Measurements from ENCODE around the gene LRRC8C. TPM values are rescaled to one million over a fixed set of nuclear protein-coding genes. Genes with fewer than 3 reads are reported as not detected.

LRRC8C gene
- total RNA-seq, 1 donor from 2014 or later = 46.8 TPM

DNA sequence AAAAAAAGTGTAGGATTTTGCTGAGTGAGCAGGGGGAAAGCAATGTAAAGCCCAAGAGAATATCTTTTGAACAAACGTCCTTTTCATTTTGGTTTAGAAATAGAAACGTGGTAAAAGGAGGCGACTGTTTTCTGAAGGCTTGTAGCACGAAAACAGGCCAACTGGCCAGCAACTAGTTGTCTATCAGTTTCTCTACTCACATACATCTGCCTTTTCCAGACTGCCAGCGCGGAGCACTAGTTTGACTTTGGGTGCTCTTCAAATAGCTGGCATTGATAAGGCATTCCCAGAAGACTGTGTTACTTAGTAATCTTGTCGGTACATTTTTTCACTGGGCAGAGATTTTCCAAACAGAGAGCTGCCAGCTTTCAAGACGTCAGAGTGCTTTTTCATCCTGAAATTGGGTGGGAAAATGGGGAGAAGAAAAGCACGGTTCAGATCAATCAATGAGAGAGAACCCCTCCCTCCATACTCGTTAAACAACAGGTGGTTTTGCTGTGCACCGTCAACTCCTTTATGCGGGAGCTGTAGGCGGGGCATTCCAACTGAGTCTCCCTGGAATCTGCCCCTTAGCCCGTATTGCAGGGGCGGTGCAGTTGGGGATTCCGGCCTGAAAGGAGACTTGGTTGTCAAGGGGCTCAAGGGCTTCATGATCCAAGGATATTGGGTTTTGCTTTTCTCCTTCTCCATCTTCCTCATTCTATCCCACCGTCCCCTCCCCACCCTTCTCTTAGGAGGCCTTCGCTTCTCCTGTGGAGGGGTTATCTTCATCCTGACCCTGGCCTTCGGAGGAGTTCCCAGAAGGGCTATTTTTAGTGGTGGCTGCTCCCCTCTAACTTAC is 884 bp upstream of the LRRC8C start:
- intact Hi-C loops (cut with micrococcal nuclease) = loop anchor here (1.0 to 5.0 kb wide), 5 partner anchors 22 to 149 kb away; no protein-coding TSS in a partner anchor

DNA sequence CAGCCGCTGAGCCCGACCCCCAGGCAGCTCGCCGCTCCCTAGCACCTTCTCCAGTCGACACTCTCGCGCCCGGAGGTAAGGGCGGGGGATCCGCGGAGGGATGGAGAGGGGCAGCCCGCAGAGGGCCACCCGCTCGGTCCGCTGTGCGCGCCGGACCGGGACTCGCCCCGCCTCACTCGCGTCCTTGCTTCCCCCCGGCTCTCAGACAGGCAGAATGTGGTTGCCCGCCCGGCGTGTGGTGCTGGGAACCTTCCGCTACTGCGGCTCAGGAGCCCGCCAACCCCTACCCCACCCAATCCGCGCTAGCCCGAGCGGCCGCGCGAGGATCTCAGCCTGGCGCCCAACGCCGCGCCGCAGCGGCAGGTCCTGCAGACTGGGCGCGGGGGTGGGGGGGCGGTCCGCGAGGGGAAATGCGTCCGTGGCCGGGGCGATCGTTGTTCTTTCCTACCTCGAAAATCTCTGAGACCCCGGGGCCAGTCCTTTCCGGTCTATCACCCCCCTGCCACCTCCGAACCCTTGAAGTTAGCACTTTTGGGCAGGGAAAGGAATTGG is 404 bp downstream of the LRRC8C start:
- intact Hi-C loops (cut with micrococcal nuclease) = loop anchor here (1.0 to 5.0 kb wide), 4 partner anchors 39 to 210 kb away; no protein-coding TSS in a partner anchor

DNA sequence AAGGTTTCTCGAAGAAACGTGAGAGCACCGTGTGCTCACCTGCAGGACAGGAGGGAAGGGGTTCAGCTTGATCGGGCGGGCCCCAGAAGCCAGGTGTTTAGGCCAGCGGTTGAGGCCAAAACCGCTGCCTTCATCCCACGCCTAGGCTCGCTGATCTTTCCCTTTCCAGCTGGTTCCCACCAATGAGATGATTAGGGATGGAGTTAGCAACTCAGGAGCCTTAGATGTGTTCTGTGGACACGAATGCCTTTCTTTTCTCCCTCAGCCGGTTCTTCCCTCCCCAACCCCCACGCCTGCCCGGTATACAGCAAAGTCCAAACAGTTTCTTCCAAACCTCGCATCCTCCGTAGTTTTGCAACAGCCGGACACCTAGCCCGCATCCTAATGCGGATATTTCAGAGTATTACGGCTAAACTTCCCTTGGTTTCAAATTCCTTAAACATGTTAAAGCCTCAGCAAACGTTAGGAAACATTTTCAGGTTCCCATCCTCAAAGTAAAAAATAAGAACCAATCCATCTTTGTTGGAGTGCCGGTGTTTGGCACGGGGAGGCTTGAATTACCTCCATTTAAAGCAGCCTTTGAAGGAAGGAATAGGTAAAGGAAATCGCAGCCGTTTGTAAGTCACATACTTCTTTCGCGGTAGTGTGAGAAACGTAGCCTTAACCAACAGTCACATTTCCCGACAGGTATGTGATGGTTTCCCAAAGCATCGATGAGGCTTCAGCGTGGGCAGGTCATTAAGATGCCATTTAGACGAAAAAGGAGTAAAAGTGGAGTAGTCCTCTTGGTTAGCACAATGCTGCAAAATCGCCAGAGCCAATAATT is 1.1 kb downstream of the LRRC8C start:
- intact Hi-C loops (cut with micrococcal nuclease) = loop anchor here (1.0 to 5.0 kb wide), 5 partner anchors 38 to 361 kb away; partner anchors contain the start of gene ZNF326

DNA sequence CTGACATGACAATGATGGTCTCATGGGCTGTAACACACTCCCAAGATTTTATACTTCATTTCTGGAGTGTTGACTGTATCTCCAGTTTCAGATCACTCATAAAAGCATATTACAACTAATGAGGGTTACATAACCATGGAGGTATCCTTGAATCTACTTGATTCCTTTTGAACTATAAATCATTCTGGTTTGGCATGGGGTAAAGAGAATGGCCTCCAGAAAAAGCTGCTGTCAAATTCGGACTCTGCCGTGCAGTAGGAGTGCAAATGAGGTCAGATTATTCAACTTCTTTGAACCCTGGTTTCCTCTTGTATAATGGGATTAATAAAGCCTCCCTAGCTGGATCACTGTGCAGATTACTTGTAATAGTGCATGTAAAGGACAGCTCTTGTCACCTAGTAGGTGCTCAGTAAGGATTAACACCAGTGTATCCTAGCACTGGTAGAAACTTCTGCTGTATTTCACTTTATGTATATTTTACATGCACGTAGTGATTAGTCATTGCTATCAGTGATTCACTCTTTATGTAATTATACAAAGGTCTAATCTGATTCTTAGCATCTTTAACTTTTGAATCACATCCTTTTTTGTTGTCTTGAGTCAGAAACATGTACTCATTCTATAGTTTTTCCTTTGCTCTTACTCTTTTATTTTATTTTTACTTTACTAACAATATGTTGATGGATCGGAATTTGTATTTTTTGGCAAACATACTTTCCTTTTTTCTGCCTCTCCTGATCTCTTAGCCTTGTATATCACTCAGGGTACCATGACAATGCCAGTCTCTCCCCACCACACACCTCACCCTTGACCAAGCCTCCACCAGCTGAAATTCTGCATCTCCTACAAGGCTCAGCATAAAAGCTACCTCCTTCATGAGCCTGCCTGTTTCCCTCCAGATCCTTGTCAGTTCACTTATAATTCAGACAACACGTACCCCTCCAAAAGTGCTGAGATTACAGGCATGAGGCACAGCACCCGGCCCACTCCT is 3.2 kb downstream of the LRRC8C start:
- intact Hi-C loops (cut with micrococcal nuclease) = loop anchor here (2.0 kb wide), 2 partner anchors 15 to 359 kb away; partner anchors contain the start of gene ZNF326

DNA sequence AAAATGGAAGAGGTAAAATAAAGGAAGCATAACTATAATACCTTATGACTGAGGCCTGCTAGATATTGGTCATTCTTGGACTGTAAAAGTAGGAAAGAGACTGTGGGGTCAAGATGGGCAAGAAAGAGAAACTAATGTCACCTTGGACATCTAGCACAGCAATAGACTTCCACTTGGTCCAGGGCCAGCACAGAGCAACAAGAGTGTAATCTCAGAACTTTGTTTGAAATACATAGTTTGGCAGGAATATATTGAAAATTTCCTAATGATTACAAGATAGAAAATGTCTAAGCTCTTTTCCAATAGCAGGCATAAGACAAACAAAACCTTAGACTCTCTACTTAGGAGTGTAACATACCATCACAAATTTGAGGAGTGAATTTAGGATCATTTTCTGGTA is 4.6 kb downstream of the LRRC8C start:
- intact Hi-C loops (cut with micrococcal nuclease) = loop anchor here (2.0 kb wide), 1 partner anchor 13 kb away; no protein-coding TSS in a partner anchor

DNA sequence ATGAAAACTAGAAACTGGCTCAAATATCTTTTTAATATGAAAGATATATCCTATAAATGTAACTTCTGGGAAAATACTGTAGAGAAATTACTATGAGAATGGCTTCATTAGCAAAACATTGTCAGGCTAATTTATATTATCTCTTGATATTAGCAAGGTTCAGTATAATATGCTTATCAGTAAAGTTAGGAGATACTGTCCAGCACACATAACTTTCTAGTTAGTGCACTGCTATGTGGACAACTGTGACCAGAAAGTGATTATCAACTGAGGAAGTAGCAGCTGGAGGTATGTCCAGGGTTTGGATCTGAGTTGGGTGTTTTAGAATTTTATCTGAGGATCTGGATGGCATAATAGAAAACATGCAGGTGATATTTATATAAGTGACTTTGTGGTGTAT is 7.5 kb downstream of the LRRC8C start:
- intact Hi-C loops (cut with micrococcal nuclease) = no loop called here

DNA sequence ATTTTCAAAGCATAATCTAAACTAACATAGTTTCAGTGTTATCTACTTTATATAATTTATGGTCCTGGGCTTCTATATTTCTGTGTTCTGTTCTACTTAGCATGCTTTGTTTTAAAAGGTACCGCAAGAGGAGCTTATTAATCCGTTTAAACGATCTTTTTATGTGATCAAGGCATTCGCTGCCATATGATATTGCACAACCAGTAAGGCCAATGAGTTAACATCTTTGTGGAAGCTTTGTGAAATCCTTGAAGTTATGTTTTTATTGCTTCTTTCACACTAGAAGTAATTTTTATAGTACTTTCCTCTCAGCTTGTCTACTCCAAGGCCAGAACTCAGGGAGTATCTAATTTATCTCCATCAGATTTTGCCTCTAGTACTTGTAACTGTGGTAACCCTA is 8.9 kb downstream of the LRRC8C start:
- intact Hi-C loops (cut with micrococcal nuclease) = no loop called here

DNA sequence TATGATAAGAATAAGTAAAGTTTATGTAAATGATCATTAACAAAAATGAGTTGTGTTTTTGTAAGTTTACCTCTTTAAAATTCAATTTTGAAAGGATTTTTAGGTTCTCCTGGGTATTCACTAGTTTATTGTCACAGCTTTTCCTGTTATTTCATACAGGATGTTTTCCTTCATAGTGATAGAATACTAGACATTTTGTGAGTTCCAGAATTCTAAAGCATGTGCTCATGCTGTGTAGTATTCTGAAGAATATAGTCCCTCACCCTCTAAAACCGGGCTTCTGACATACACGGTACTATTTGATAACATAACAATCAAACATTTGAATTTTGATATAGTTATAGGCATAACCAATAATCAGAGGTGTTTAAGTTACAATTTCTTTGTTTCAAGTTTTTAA is 10.7 kb downstream of the LRRC8C start:
- intact Hi-C loops (cut with micrococcal nuclease) = no loop called here

DNA sequence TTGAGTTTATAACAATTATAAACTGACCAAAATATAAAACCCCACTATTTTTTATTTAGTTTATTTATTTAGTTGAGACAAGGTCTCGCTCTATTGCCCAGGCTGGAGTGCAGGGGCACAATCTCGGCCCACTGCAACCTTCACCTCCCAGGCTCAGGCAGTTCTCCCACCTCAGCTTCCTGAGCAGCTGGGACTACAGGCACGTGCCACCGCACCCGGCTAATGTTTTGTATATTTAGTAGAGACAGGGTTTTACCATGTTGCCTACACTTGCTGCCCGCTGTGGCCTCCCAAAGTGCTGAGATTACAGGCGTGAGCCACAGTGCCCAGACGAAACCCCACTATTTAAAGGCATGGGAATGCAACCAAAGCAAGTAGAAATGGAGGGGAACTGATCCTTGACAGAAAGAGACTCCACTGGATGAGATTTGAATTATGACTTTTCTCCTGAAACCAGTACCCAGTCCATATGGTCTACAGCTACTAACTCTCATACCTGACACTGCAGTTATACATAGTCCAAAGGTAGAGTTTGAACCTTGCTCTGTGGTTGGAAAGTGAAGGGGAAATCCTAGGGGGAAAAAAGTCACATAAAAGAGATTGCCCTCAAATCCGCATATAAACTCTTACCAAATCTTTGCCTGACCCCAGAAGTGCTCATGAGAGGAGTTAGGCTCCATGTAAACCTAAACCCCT is 11.3 kb downstream of the LRRC8C start:
- intact Hi-C loops (cut with micrococcal nuclease) = no loop called here

DNA sequence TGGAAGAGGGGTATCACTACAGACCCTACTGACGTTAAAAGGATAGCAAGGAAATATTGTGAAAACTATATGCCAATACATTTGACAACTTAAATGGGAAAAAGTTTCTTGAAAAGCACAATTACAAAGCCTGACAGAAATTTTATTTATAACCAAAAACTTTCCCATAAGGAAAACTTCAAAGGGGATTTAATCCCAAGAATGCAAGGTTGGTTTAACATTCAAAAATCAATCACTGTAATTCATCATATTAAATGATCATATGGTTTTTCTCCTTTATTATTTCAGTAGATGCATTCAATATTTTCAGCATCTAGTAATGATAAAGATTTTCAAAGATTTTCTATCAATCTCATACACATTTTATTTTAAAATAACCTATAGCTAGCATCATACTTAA is 13.3 kb downstream of the LRRC8C start:
- intact Hi-C loops (cut with micrococcal nuclease) = no loop called here

DNA sequence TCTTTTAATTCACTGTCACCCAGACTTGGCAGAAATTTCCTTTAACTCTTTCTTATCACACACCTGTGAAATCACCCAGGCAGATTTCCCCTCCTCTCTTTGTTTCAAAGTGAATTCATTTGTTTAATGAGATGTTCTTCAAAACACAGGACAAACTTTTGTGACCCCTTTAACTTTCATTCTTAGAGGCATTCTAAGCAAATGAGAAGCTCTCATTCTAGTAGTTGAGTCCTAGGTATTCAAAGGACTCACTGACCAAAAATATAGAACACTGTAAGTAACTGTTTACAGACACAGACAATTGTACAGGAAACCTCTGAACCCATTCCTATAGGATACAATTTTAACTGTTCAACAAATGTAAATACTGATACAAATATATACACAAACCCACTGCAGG is 16.9 kb downstream of the LRRC8C start:
- intact Hi-C loops (cut with micrococcal nuclease) = loop anchor here (2.0 kb wide), 1 partner anchor 13 kb away; no protein-coding TSS in a partner anchor

DNA sequence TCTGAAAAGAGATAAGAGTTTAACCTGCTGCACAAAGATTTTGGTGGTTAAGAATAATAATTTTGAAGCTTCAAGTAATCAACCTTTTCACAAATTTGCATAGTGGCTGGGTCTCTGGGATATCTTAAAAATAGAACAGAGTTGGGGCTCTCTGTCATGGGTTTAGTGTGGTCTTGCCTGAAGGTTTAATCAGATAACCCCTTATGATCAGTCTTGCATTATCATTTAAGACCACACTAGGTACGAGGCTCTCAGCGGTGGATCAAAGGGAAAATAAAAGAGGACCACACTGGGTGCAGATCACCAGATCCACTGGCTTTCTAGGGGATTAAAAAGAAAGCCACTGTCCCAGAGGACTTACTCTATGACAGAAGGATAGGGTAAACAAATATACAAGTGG is 19.5 kb downstream of the LRRC8C start:
- intact Hi-C loops (cut with micrococcal nuclease) = no loop called here

DNA sequence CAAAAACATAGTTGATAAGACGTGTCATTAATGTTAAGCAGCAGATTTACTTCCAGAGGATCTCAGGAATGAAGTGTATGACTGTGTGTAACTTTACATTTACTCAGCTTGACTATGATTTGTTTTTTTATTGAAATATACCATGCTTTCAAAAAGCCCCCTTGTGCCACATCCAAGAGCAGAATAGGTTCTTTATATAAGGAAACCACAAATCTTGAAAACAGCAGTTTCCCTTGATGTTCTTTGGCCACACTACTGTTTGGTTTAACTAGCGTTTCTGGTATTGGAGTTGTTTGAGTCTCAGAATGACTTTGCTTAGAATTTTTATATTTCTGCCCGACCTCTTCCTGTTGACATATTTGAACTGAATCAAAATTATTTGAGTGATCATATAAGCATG is 25.0 kb downstream of the LRRC8C start:
- intact Hi-C loops (cut with micrococcal nuclease) = loop anchor here (1.0 to 5.0 kb wide), 5 partner anchors 12 to 61 kb away; no protein-coding TSS in a partner anchor

DNA sequence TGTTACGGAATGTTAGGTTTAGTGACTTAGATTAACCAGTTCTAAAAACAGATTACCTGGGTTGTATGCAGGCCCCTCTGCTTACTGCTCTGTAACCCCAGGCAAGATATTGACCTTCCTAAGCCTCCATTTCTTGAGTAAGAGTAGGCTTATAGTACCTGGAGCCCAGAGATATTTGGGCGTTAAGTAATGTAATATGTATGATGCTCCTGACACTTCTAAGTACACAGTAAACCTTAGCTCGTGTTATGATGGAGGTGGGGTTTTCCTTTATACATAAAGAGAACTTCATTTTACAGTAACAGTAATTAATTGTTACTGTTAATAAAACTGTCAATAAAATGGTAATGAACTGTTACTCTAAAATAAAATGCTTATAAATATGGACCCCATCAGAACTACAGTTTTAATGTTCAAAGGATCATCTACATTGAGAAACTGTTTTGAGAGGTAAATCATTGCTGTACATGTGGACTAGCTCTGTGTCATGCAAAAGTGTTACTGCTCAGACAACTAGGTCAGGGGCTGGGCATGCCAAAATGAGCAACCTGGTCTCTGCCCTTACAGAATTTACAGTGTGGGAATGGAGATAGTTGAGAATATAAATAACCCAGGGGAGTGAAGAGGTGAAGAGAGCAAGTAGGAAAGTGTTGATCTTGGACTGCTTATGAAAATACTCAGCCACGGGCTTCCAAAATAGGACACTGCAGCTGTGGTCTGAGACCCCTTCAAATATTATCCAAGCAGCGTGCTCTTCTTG is 26.6 kb downstream of the LRRC8C start:
- intact Hi-C loops (cut with micrococcal nuclease) = loop anchor here (2.0 to 5.0 kb wide), 3 partner anchors 38 to 59 kb away; no protein-coding TSS in a partner anchor

DNA sequence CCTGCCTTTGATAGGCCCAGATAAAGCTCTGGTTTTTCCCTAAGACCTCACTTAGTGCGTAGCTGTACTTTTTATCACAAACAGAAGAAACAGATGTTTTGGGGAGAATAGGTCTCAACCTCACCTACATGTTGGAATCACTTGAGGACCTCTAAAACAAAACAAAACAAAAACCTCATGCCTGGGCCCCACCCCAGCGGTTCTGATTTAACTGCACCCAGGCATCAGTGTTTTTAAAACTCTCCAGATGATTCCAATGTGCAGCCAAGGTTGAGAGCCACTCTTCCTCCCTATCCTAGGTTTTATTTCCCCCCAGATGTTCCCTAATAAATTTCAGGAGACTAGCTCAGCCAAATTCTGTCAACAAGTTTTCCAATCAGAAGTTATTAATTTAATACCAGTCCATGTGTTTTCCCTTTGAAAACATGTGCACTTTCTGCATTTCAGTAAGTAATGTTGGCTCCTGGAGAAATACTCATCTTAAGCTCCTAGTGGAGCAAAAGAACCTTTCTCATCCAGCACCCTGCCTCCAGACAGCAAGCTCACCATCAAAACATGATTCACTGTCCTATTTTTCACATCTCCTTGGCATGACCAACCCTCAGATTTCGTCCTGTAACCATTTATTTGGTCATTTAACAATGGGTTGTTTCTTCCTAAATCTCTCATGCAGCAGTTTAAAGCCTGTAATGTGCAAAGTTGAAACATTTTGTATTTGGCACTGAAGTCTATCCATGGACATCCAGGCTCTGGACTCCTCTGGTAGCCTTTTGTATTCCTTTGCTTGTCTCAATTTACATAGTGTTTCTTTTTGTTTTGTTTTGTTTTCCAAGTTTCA is 27.5 kb downstream of the LRRC8C start:
- intact Hi-C loops (cut with micrococcal nuclease) = no loop called here

DNA sequence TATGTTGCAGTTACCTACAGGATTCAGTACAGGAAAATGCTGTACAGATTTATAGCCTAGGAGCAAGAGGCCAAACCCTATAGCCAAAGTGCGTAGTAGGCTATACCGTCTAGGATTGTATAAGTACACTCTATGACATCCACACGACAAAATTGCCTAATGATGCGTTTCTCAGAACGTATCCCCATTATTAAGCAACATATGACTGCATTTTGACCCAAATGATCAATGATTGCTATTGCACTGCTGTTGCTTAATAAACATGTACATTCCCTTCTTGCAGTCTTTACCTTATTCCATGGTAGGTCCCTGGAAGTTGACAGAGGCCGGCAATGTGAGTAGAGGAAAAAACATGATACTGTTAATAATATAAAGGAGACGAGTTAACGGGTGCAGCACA is 33.0 kb downstream of the LRRC8C start:
- intact Hi-C loops (cut with micrococcal nuclease) = no loop called here

DNA sequence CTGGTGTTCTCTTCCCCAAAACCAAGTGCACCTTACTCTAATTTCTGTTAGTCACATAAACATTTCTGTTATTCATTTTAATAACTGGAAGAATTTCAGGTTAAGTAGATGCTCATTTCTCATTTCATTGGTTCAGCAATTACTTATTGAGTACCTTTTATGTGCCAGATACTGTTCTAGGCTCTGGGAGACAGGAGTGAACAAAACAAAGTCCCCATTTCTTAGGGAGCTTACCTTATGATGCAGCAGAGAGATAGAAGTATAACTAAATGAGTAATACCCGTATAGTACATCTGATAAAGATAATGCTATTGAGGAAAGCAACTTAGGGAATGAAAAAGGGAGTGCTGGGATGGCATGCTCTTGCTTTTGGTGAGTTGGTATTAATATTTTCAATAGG is 33.7 kb downstream of the LRRC8C start:
- intact Hi-C loops (cut with micrococcal nuclease) = no loop called here

DNA sequence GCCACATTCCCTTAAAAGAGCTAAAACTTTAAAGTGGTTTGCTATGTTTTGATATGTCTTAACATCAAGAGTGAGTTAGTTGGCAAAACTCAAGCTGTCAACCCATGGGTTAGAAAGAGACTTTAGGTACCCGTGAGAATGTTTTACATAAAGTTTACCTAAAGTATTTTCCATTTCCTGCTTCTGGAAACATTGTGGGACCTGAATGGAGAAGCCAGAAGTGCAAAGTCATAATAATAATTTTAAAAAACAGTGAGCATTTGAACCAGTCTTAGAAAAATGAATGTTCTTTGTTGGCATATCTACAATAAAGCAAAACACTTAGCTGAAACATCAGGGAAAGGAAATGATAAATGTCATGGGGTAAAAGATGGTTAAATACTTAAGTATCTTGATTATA is 34.8 kb downstream of the LRRC8C start:
- intact Hi-C loops (cut with micrococcal nuclease) = no loop called here

Measured in T-helper 2 cell treated with Interferon-gamma antibody and Interleukin-4, amounts not matched to agents 100 ng/mL and 5 ng/mL, for 36 hours (primary cell).